Measurements from ENCODE around the gene USP30.

Gene USP30

GRCh38 chr12:109054520-109054919 is 2.1 kb downstream of the USP30 start:
- no peak for FAIRE-seq
- TF ChIP-seq POLR2A (IDR thresholded peaks at IDR 0.05; ENCODE audit: low read depth, low read length) (no peak), POLR2AphosphoS5 (IDR thresholded peaks at IDR 0.05; ENCODE audit: low read depth, low read length) (no peak), TAF1 (IDR thresholded peaks at IDR 0.05; ENCODE audit: borderline replicate concordance, low read depth, low read length) (no peak)
- no peak for DNase-seq (ENCODE audit: insufficient read length)

GRCh38 chr12:109056891-109057290 is 4.5 kb downstream of the USP30 start:
- TF ChIP-seq POLR2AphosphoS5 (IDR thresholded peaks at IDR 0.05; ENCODE audit: low read depth, low read length), result no peak
- TF ChIP-seq POLR2A (IDR thresholded peaks at IDR 0.05; ENCODE audit: low read depth, low read length), result no peak
- TF ChIP-seq TAF1 (IDR thresholded peaks at IDR 0.05; ENCODE audit: borderline replicate concordance, low read depth, low read length), result no peak
- FAIRE-seq (no peak), DNase-seq (ENCODE audit: insufficient read length) (no peak)

GRCh38 chr12:109057376-109057775 is 5.0 kb downstream of the USP30 start:
- TF ChIP-seq TAF1 (IDR thresholded peaks at IDR 0.05; ENCODE audit: borderline replicate concordance, low read depth, low read length) (no peak), POLR2A (IDR thresholded peaks at IDR 0.05; ENCODE audit: low read depth, low read length) (no peak), POLR2AphosphoS5 (IDR thresholded peaks at IDR 0.05; ENCODE audit: low read depth, low read length) (no peak)
- FAIRE-seq (no peak), DNase-seq (ENCODE audit: insufficient read length) (no peak)

GRCh38 chr12:109058773-109059172 is 6.4 kb downstream of the USP30 start:
- FAIRE-seq (no peak), DNase-seq (ENCODE audit: insufficient read length) (no peak)
- TF ChIP-seq POLR2AphosphoS5 (IDR thresholded peaks at IDR 0.05; ENCODE audit: low read depth, low read length) (no peak), POLR2A (IDR thresholded peaks at IDR 0.05; ENCODE audit: low read depth, low read length) (no peak), TAF1 (IDR thresholded peaks at IDR 0.05; ENCODE audit: borderline replicate concordance, low read depth, low read length) (no peak)

GRCh38 chr12:109064143-109064542 is 11.8 kb downstream of the USP30 start:
- DNase-seq (ENCODE audit: insufficient read length), result no peak
- TF ChIP-seq POLR2A (IDR thresholded peaks at IDR 0.05; ENCODE audit: low read depth, low read length) (no peak), POLR2AphosphoS5 (IDR thresholded peaks at IDR 0.05; ENCODE audit: low read depth, low read length) (no peak), TAF1 (IDR thresholded peaks at IDR 0.05; ENCODE audit: borderline replicate concordance, low read depth, low read length) (no peak)
- no peak for FAIRE-seq

GRCh38 chr12:109065154-109065852 is 12.9 kb downstream of the USP30 start:
- DNase-seq (ENCODE audit: insufficient read length) (no peak), FAIRE-seq (no peak)
- TF ChIP-seq TAF1 (IDR thresholded peaks at IDR 0.05; ENCODE audit: borderline replicate concordance, low read depth, low read length), result no peak
- no peak for TF ChIP-seq POLR2AphosphoS5 (IDR thresholded peaks at IDR 0.05; ENCODE audit: low read depth, low read length)
- TF ChIP-seq POLR2A (IDR thresholded peaks at IDR 0.05; ENCODE audit: low read depth, low read length), result no peak

GRCh38 chr12:109065853-109066193 is 13.4 kb downstream of the USP30 start:
- DNase-seq (ENCODE audit: insufficient read length), result no peak
- FAIRE-seq, result no peak
- no peak for TF ChIP-seq TAF1 (IDR thresholded peaks at IDR 0.05; ENCODE audit: borderline replicate concordance, low read depth, low read length)
- TF ChIP-seq POLR2A (IDR thresholded peaks at IDR 0.05; ENCODE audit: low read depth, low read length), result no peak
- no peak for TF ChIP-seq POLR2AphosphoS5 (IDR thresholded peaks at IDR 0.05; ENCODE audit: low read depth, low read length)

GRCh38 chr12:109069307-109070271 is 17.2 kb downstream of the USP30 start:
- DNase-seq (ENCODE audit: insufficient read length) (no peak), FAIRE-seq (no peak)
- TF ChIP-seq TAF1 (IDR thresholded peaks at IDR 0.05; ENCODE audit: borderline replicate concordance, low read depth, low read length) (no peak), POLR2A (IDR thresholded peaks at IDR 0.05; ENCODE audit: low read depth, low read length) (no peak), POLR2AphosphoS5 (IDR thresholded peaks at IDR 0.05; ENCODE audit: low read depth, low read length) (no peak)

- TF ChIP-seq POLR2AphosphoS5 (IDR thresholded peaks at IDR 0.05; ENCODE audit: low read depth, low read length) (no peak), POLR2A (IDR thresholded peaks at IDR 0.05; ENCODE audit: low read depth, low read length) (no peak), TAF1 (IDR thresholded peaks at IDR 0.05; ENCODE audit: borderline replicate concordance, low read depth, low read length) (no peak)
- FAIRE-seq (no peak), DNase-seq (ENCODE audit: insufficient read length) (no peak)
Measured at GRCh38 chr12:109074866-109075265, 22.5 kb downstream of the USP30 start.

GRCh38 chr12:109082751-109083150 is 30.4 kb downstream of the USP30 start:
- FAIRE-seq, result no peak
- TF ChIP-seq TAF1 (IDR thresholded peaks at IDR 0.05; ENCODE audit: borderline replicate concordance, low read depth, low read length), result no peak
- TF ChIP-seq POLR2A (IDR thresholded peaks at IDR 0.05; ENCODE audit: low read depth, low read length), result no peak
- TF ChIP-seq POLR2AphosphoS5 (IDR thresholded peaks at IDR 0.05; ENCODE audit: low read depth, low read length), result no peak

GRCh38 chr12:109084425-109084824 is 32.0 kb downstream of the USP30 start:
- DNase-seq (ENCODE audit: insufficient read length) (no peak), FAIRE-seq (no peak)
- no peak for TF ChIP-seq TAF1 (IDR thresholded peaks at IDR 0.05; ENCODE audit: borderline replicate concordance, low read depth, low read length)

More at GRCh38 chr12:109082751-109083150, 30.4 kb downstream of the USP30 start:
- DNase-seq (ENCODE audit: insufficient read length), result no peak

GRCh38 chr12:109085590-109085989 is 33.2 kb downstream of the USP30 start:
- no peak for FAIRE-seq
- TF ChIP-seq TAF1 (IDR thresholded peaks at IDR 0.05; ENCODE audit: borderline replicate concordance, low read depth, low read length) (no peak), POLR2AphosphoS5 (IDR thresholded peaks at IDR 0.05; ENCODE audit: low read depth, low read length) (no peak), POLR2A (IDR thresholded peaks at IDR 0.05; ENCODE audit: low read depth, low read length) (no peak)
- DNase-seq (ENCODE audit: insufficient read length), result no peak

All from GM12892 (cell line).